Testis (tissue), 3 donors: Measurements from ENCODE around the gene KCNC2. TPM values are rescaled to one million over a fixed set of nuclear protein-coding genes. Genes with fewer than 3 reads are reported as not detected.

Experiments
- DNase-seq: peaks from one replicate; pipeline ENCODE4 v3.0.0-alpha.2; 2019
- H3K27ac ChIP-seq, 2 donors: fragments of 200-600 bp; sonication (generic); one replicate each; pipeline ENCODE4 v1.5.1; 2019
- H3K27me3 ChIP-seq: fragments of 200-600 bp; sonication (generic); one replicate; pipeline ENCODE4 v1.5.1; 2019
- H3K36me3 ChIP-seq: fragments of 200-600 bp; sonication (generic); one replicate; pipeline ENCODE4 v1.5.1; 2017; ENCODE audit warnings: low read depth; ENCODE audit errors: missing control alignments
- H3K4me1 ChIP-seq: fragments of 200-600 bp; sonication (generic); one replicate; pipeline ENCODE4 v1.5.1; 2019
- H3K4me3 ChIP-seq, 2 donors: fragments of 200-600 bp; sonication (generic); one replicate each; pipeline ENCODE4 v1.5.1; 2017 to 2019
- H3K9me3 ChIP-seq: fragments of 200-600 bp; sonication (generic); one replicate; pipeline ENCODE4 v1.5.1; 2017
- CTCF ChIP-seq, 3 experiments: fragments of 450-650 bp in 2 of 3; fragments of 200-600 bp in 1 of 3; sonication (generic) in 1 of 3; IDR thresholded peaks; one replicate each; pipeline ENCODE4 v1.5.1; 2016 to 2019; ENCODE audit warnings: antibody characterized with exemption in 3 of 3, mild to moderate bottlenecking in 2 of 3, moderate library complexity in 1 of 3
- POLR2A ChIP-seq: fragments of 450-650 bp; IDR thresholded peaks from one replicate; pipeline ENCODE4 v1.6.1; 2017; ENCODE audit warnings: antibody characterized with exemption, mild to moderate bottlenecking, moderate library complexity
- WGBS, 2 donors: methylation state at CpG; one replicate each; pipeline ENCODE4 v1.1.5; 2018; 5-methylcytosine and 5-hydroxymethylcytosine counted together
- intact Hi-C: fragments of 100-400 bp; cut with DNase I; formaldehyde crosslinking; loops from one replicate; pipeline ENCODE4 v1.15.1; 2023; ENCODE audit warnings: low total_unique reads
- polyA plus RNA-seq: library from polyadenylated mRNA; stranded (reverse); fragments of 350-450 nt; fragmentation: Illumina TruSeq; extraction: RNeasy Lipid Tissue Mini Kit (QIAGEN cat#74804); gene quantifications from one replicate; pipeline ENCODE4 v1.2.3, GENCODE V29; 2014; ENCODE audit warnings: low read depth, low replicate concordance; ENCODE audit not compliant: insufficient read depth
- total RNA-seq, 2 donors: library from RNA; depleted of rRNA; stranded (reverse); fragments of >200 nt; gene quantifications; one replicate each; pipeline ENCODE4 v1.2.3, GENCODE V29; 2016

KCNC2 gene
- total and polyA plus RNA-seq, 3 donors from 2014 or later, result 0.39 TPM; not detected in 2

GRCh38 chr12:75207338-75208083, 2.1 kb downstream of the KCNC2 start:
- Histone ChIP-seq H3K27me3 (no peaks in the 10 kb centered on the region), H3K36me3 (no peaks in the 10 kb centered on the region), H3K9me3 (no peaks in the 10 kb centered on the region), H3K27ac (no peak overlapping the region), H3K4me1 (no peaks in the 10 kb centered on the region), H3K4me3 (peak overlapping the region; percentile 5 to 20)
- no peak for DNase-seq
- intact Hi-C loops, result no loop called here
- WGBS, 2 donors, result 4% methylated on average over 54 of the region's 78 CpGs; no CpG with 5 or more reads in 1 of the 2 donors
- no peak for TF ChIP-seq POLR2A
- TF ChIP-seq CTCF (IDR thresholded peaks at IDR 0.05), result no peak

- Histone ChIP-seq H3K9me3 (no peaks in the 10 kb centered on the region), H3K4me3 (no peak overlapping the region), H3K27ac (no peak overlapping the region), H3K4me1 (no peaks in the 10 kb centered on the region), H3K36me3 (no peaks in the 10 kb centered on the region), H3K27me3 (no peaks in the 10 kb centered on the region)
- WGBS, 2 donors, result 55 to 74% methylated on average over 1 of the region's 1 CpG
- TF ChIP-seq POLR2A (no peak), CTCF (IDR thresholded peaks at IDR 0.05) (no peak)
- intact Hi-C loops, result no loop called here
- DNase-seq, result no peak
Observed at GRCh38 chr12:75205558-75205957, 4.1 kb downstream of the KCNC2 start.

- Histone ChIP-seq H3K9me3 (no peaks in the 10 kb centered on the region), H3K4me1 (no peaks in the 10 kb centered on the region), H3K36me3 (no peaks in the 10 kb centered on the region), H3K27me3 (no peaks in the 10 kb centered on the region), H3K27ac (no peak overlapping the region), H3K4me3 (no peak overlapping the region)
- intact Hi-C loops, result no loop called here
- no peak for TF ChIP-seq CTCF (IDR thresholded peaks at IDR 0.05)
- no peak for TF ChIP-seq POLR2A
- no peak for DNase-seq
Observed at GRCh38 chr12:75196865-75197264, 12.8 kb downstream of the KCNC2 start.

GRCh38 chr12:75196408-75196807, 13.2 kb downstream of the KCNC2 start:
- Histone ChIP-seq H3K4me3 (no peak overlapping the region), H3K36me3 (no peaks in the 10 kb centered on the region), H3K4me1 (no peaks in the 10 kb centered on the region), H3K9me3 (no peaks in the 10 kb centered on the region), H3K27me3 (no peaks in the 10 kb centered on the region), H3K27ac (no peak overlapping the region)
- no peak for DNase-seq
- WGBS, 2 donors, result 85 to 86% methylated on average over 3 of the region's 3 CpGs
- TF ChIP-seq POLR2A, result no peak
- TF ChIP-seq CTCF (IDR thresholded peaks at IDR 0.05), result no peak
- intact Hi-C loops, result no loop called here

- H3K27ac ChIP-seq, result no peak overlapping the region
- no peaks in the 10 kb centered on the region for H3K9me3 ChIP-seq
- H3K4me1 ChIP-seq, result no peaks in the 10 kb centered on the region
- H3K27me3 ChIP-seq, result no peaks in the 10 kb centered on the region
- no peak overlapping the region for H3K4me3 ChIP-seq
- 82 to 89% methylated on average over 3 of the region's 3 CpGs for WGBS, 2 donors
- no peaks in the 10 kb centered on the region for H3K36me3 ChIP-seq
- intact Hi-C loops, result no loop called here
- TF ChIP-seq POLR2A (no peak), CTCF (IDR thresholded peaks at IDR 0.05) (no peak)
- DNase-seq, result no peak
Observed at GRCh38 chr12:75194250-75194649, 15.4 kb downstream of the KCNC2 start.
